ENCODE results near the gene RNF166.
A peak's percentile ranks its signal among the peaks of the same experiment; 100 is the strongest.
"Not testable (repeated sequence)": the region's sequence is repeated elsewhere in the genome, so short reads cannot be mapped to it uniquely, and the experiment has no call there.

RNF166 gene

GRCh38 chr16:88669980-88670379 lies 36.2 kb downstream of the RNF166 start:
- no peak for DNase-seq

GRCh38 chr16:88669493-88669892 lies 36.7 kb downstream of the RNF166 start:
- DNase-seq = not testable (repeated sequence)

GRCh38 chr16:88667461-88667860 lies 38.7 kb downstream of the RNF166 start:
- DNase-seq = no peak

- DNase-seq = no peak
Measured at GRCh38 chr16:88665570-88665969, 40.6 kb downstream of the RNF166 start.

- no peak for DNase-seq
Measured at GRCh38 chr16:88665148-88665547, 41.1 kb downstream of the RNF166 start.

GRCh38 chr16:88662843-88663606 lies 43.2 kb downstream of the RNF166 start, which contains the start of gene MVD:
Gene MVD (minus strand): TSS chr16:88663091. CDS start chr16:88663080, 11 bp downstream.
- DNase-seq = peak; percentile 94

GRCh38 chr16:88662222-88662842 lies 43.9 kb downstream of the RNF166 start:
- no peak for DNase-seq

- no peak for DNase-seq
Measured at GRCh38 chr16:88661468-88661867, 44.7 kb downstream of the RNF166 start.

GRCh38 chr16:88659160-88659559 lies 47.0 kb downstream of the RNF166 start:
- DNase-seq = no peak

- peak; percentile 40 for DNase-seq
Measured at GRCh38 chr16:88658714-88659113, 47.5 kb downstream of the RNF166 start.

- DNase-seq = no peak
Measured at GRCh38 chr16:88657371-88657770, 48.8 kb downstream of the RNF166 start.

GRCh38 chr16:88656291-88656980 lies 49.8 kb downstream of the RNF166 start:
- DNase-seq = no peak

- no peak for DNase-seq
Measured at GRCh38 chr16:88655733-88656281, 50.4 kb downstream of the RNF166 start.

GRCh38 chr16:88655053-88655732 lies 51.0 kb downstream of the RNF166 start:
- DNase-seq = no peak

GRCh38 chr16:88654363-88655052 lies 51.7 kb downstream of the RNF166 start:
- no peak for DNase-seq

GRCh38 chr16:88653596-88654362 lies 52.4 kb downstream of the RNF166 start:
- DNase-seq = no peak

- DNase-seq = no peak
Measured at GRCh38 chr16:88653101-88653500, 53.1 kb downstream of the RNF166 start.

GRCh38 chr16:88652762-88653063 lies 53.5 kb downstream of the RNF166 start:
- DNase-seq = no peak

- no peak for DNase-seq
Measured at GRCh38 chr16:88651989-88652761, 54.0 kb downstream of the RNF166 start.

GRCh38 chr16:88651276-88651988 lies 54.8 kb downstream of the RNF166 start:
- no peak for DNase-seq
